ENCODE results near the gene CSMD2.

Gene CSMD2

DNA sequence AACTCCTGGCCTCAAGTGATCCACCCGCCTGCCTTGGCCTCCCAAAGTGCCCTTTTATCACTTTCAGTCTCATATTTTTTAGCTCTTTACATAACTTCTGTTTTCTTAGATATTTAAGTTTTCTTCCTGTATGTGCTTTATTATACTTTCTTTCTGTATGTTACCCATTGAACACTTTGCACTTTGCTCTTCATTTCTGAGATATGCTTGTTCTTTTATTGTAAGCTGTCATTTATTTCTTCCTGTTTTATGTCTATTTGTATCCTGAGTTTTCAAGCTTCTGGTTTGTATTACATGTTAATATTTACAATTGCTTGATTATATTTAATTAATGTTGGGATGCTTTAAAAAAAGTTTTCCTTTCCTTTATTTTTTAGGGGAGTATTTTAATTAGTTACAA lies 656.9 kb downstream of the CSMD2 start:
- no peak for ATAC-seq (ENCODE audit: insufficient read depth, low read depth)

DNA sequence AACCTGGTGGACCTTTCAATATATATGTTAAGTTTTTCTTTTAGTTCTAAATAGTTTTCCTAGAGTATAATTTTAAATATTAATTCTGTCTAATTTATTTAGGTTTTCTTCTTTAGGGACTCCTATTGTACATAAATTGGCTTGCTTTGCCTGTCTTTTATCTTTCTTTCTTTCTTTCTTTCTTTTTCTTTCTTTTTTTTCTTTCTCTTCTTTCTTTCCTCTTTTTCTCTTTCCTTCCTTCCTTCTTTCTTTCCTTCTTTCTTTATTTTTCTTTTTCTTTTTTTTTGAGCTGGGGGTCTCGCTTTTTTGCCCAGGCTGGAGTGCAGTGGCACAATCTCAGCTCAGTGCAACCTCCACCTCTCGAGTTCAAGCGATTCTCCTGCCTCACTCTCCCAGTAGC lies 657.4 kb downstream of the CSMD2 start:
- Histone ChIP-seq H3K4me3 (ENCODE audit: low read depth in 1 of 2, low read length in 2 of 2) (no peak overlapping the region), H2AFZ (ENCODE audit: low read depth, low read length) (no peak overlapping the region)
- no peak for TF ChIP-seq EZH2 (IDR thresholded peaks at IDR 0.05; ENCODE audit: borderline replicate concordance, low read depth, low read length, severe bottlenecking)
- TF ChIP-seq CTCF (IDR thresholded peaks at IDR 0.05; ENCODE audit: borderline replicate concordance, extremely low read depth, low read length, poor library complexity, severe bottlenecking), result no peak

More for the DNA sequence above, 656.9 kb downstream of the CSMD2 start:
- no peak for DNase-seq
- Histone ChIP-seq H3K9me3 (ENCODE audit: insufficient read depth, low read length, severe bottlenecking) (no peaks in the 10 kb centered on the region), H3K27ac (ENCODE audit: low read length) (no peak overlapping the region), H3K4me2 (ENCODE audit: insufficient read depth, low read length) (no peak overlapping the region), H3K4me3 (ENCODE audit: low read depth in 1 of 2, low read length in 2 of 2) (no peak overlapping the region), H3K36me3 (ENCODE audit: insufficient read depth, low read length) (no peaks in the 10 kb centered on the region), H3K27me3 (ENCODE audit: insufficient read depth, low read length, poor library complexity) (no peaks in the 10 kb centered on the region), H3K4me1 (ENCODE audit: insufficient read depth, low read length) (no peaks in the 10 kb centered on the region), H3K9ac (ENCODE audit: low read depth, low read length) (no peak overlapping the region), H3K79me2 (ENCODE audit: insufficient read depth, low read length) (no peaks in the 10 kb centered on the region), H2AFZ (ENCODE audit: low read depth, low read length) (no peak overlapping the region), H4K20me1 (ENCODE audit: insufficient read depth, low read length) (no peaks in the 10 kb centered on the region)
- no peak for TF ChIP-seq CTCF (IDR thresholded peaks at IDR 0.05; ENCODE audit: borderline replicate concordance, extremely low read depth, low read length, poor library complexity, severe bottlenecking)
- no peak for TF ChIP-seq EZH2 (IDR thresholded peaks at IDR 0.05; ENCODE audit: borderline replicate concordance, low read depth, low read length, severe bottlenecking)

GRCh38 chr1:33503506-33503905 lies 661.5 kb downstream of the CSMD2 start:
- H3K9ac ChIP-seq (ENCODE audit: low read depth, low read length), result no peak overlapping the region
- H4K20me1 ChIP-seq (ENCODE audit: insufficient read depth, low read length), result no peaks in the 10 kb centered on the region
- H3K4me2 ChIP-seq (ENCODE audit: insufficient read depth, low read length), result no peak overlapping the region
- no peak for TF ChIP-seq CTCF (IDR thresholded peaks at IDR 0.05; ENCODE audit: borderline replicate concordance, extremely low read depth, low read length, poor library complexity, severe bottlenecking)
- no peak for TF ChIP-seq EZH2 (IDR thresholded peaks at IDR 0.05; ENCODE audit: borderline replicate concordance, low read depth, low read length, severe bottlenecking)
- no peaks in the 10 kb centered on the region for H3K4me1 ChIP-seq (ENCODE audit: insufficient read depth, low read length)
- H3K9me3 ChIP-seq (ENCODE audit: insufficient read depth, low read length, severe bottlenecking), result no peaks in the 10 kb centered on the region
- H3K4me3 ChIP-seq (ENCODE audit: low read depth in 1 of 2, low read length in 2 of 2), result no peak overlapping the region
- DNase-seq (no peak), ATAC-seq (ENCODE audit: insufficient read depth, low read depth) (no peak)
- no peaks in the 10 kb centered on the region for H3K27me3 ChIP-seq (ENCODE audit: insufficient read depth, low read length, poor library complexity)
- no peaks in the 10 kb centered on the region for H3K79me2 ChIP-seq (ENCODE audit: insufficient read depth, low read length)
- H2AFZ ChIP-seq (ENCODE audit: low read depth, low read length), result no peak overlapping the region
- H3K36me3 ChIP-seq (ENCODE audit: insufficient read depth, low read length), result no peaks in the 10 kb centered on the region
- no peak overlapping the region for H3K27ac ChIP-seq (ENCODE audit: low read length)

More for the DNA sequence above, 657.4 kb downstream of the CSMD2 start:
- Histone ChIP-seq H3K9ac (ENCODE audit: low read depth, low read length) (no peak overlapping the region), H3K36me3 (ENCODE audit: insufficient read depth, low read length) (no peaks in the 10 kb centered on the region), H3K9me3 (ENCODE audit: insufficient read depth, low read length, severe bottlenecking) (no peaks in the 10 kb centered on the region), H3K79me2 (ENCODE audit: insufficient read depth, low read length) (no peaks in the 10 kb centered on the region), H3K27me3 (ENCODE audit: insufficient read depth, low read length, poor library complexity) (no peaks in the 10 kb centered on the region), H3K4me2 (ENCODE audit: insufficient read depth, low read length) (no peak overlapping the region), H4K20me1 (ENCODE audit: insufficient read depth, low read length) (no peaks in the 10 kb centered on the region), H3K4me1 (ENCODE audit: insufficient read depth, low read length) (no peaks in the 10 kb centered on the region), H3K27ac (ENCODE audit: low read length) (no peak overlapping the region)
- ATAC-seq (ENCODE audit: insufficient read depth, low read depth) (no peak), DNase-seq (no peak)

DNA sequence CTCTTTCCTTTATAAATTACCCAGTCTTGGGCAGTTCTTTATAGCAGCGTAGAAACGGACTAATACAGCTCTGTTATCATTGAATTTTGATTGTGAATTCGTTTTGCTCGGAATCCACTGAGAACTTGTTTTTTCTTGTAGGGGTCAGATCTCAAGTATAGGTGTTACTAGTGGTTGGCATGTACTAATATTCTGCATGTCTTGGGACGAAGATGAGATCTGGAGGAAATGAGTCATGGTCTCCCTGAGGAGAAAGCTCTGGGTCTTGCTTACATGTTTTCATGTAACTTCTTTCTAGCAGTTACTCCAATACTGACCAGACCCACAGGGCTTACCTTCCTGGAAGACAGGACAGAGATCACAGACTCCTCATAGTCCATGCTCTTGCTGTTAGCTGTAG lies 662.3 kb downstream of the CSMD2 start:
- Histone ChIP-seq H3K4me1 (ENCODE audit: insufficient read depth, low read length) (no peaks in the 10 kb centered on the region), H3K4me3 (ENCODE audit: low read depth in 1 of 2, low read length in 2 of 2) (no peak overlapping the region), H4K20me1 (ENCODE audit: insufficient read depth, low read length) (no peaks in the 10 kb centered on the region), H3K27ac (ENCODE audit: low read length) (no peak overlapping the region), H3K27me3 (ENCODE audit: insufficient read depth, low read length, poor library complexity) (no peaks in the 10 kb centered on the region), H3K79me2 (ENCODE audit: insufficient read depth, low read length) (no peaks in the 10 kb centered on the region), H3K36me3 (ENCODE audit: insufficient read depth, low read length) (no peaks in the 10 kb centered on the region), H2AFZ (ENCODE audit: low read depth, low read length) (no peak overlapping the region), H3K4me2 (ENCODE audit: insufficient read depth, low read length) (no peak overlapping the region), H3K9me3 (ENCODE audit: insufficient read depth, low read length, severe bottlenecking) (no peaks in the 10 kb centered on the region), H3K9ac (ENCODE audit: low read depth, low read length) (no peak overlapping the region)
- DNase-seq (no peak), ATAC-seq (ENCODE audit: insufficient read depth, low read depth) (no peak)
- no peak for TF ChIP-seq EZH2 (IDR thresholded peaks at IDR 0.05; ENCODE audit: borderline replicate concordance, low read depth, low read length, severe bottlenecking)
- TF ChIP-seq CTCF (IDR thresholded peaks at IDR 0.05; ENCODE audit: borderline replicate concordance, extremely low read depth, low read length, poor library complexity, severe bottlenecking), result no peak
